HepG2 (cell line): Measurements from ENCODE around the gene ALX4. TPM values are rescaled to one million over a fixed set of nuclear protein-coding genes. Genes with fewer than 3 reads are reported as not detected.
A peak's percentile ranks its signal among the peaks of the same experiment; 100 is the strongest.

Experiments used
- ARID5B ChIP-seq: IDR thresholded peaks from 2 replicates; pipeline ENCODE4 v1.4.0; 2020; ENCODE audit warnings: mild to moderate bottlenecking, missing genetic modification reagents
- ISL2 ChIP-seq: sonication (generic); formaldehyde crosslinking; IDR thresholded peaks from 2 replicates; pipeline ENCODE4 v1.5.0; 2020; ENCODE audit warnings: missing genetic modification reagents
- ISX ChIP-seq: sonication (generic); formaldehyde crosslinking; conservative IDR thresholded peaks from 2 replicates; pipeline ENCODE4 v1.5.0; 2020; ENCODE audit warnings: missing genetic modification reagents
- KDM2A ChIP-seq: sonication (generic); formaldehyde crosslinking; IDR thresholded peaks from 2 replicates; pipeline ENCODE4 v1.4.0; 2020; ENCODE audit warnings: low read depth, missing genetic modification reagents, borderline replicate concordance
- MAFG ChIP-seq: sonication (generic); formaldehyde crosslinking; IDR thresholded peaks from 2 replicates; pipeline ENCODE4 v1.5.1; 2020; ENCODE audit warnings: mild to moderate bottlenecking, missing genetic modification reagents
- MZF1 ChIP-seq: sonication (generic); formaldehyde crosslinking; IDR thresholded peaks from 2 replicates; pipeline ENCODE4 v1.8.1; 2023; ENCODE audit warnings: mild to moderate bottlenecking, missing genetic modification reagents, borderline replicate concordance
- NFKB2 ChIP-seq: sonication (generic); formaldehyde crosslinking; IDR thresholded peaks from 2 replicates; pipeline ENCODE4 v1.4.0; 2020; ENCODE audit warnings: missing genetic modification reagents, borderline replicate concordance
- NFRKB ChIP-seq: fragments of 450-650 bp; IDR thresholded peaks from 2 replicates; pipeline ENCODE4 v1.6.1; 2017
- NR1H2 ChIP-seq: sonication (generic); formaldehyde crosslinking; IDR thresholded peaks from 2 replicates; pipeline ENCODE4 v1.8.1; 2022; ENCODE audit warnings: low read depth, missing genetic modification reagents, borderline replicate concordance
- PHF8 ChIP-seq: sonication (generic); formaldehyde crosslinking; IDR thresholded peaks from 2 replicates; pipeline ENCODE4 v1.5.0; 2020; ENCODE audit warnings: missing genetic modification reagents
- SRY ChIP-seq: sonication (generic); formaldehyde crosslinking; IDR thresholded peaks from 2 replicates; pipeline ENCODE4 v1.8.0; 2022; ENCODE audit warnings: mild to moderate bottlenecking, missing genetic modification reagents
- TBP ChIP-seq: sonication (generic); formaldehyde crosslinking; IDR thresholded peaks from 2 replicates; pipeline ENCODE4 v1.5.0; 2020; ENCODE audit warnings: missing genetic modification reagents
- TEAD3 ChIP-seq: optimal IDR thresholded peaks from 2 replicates; pipeline ENCODE3; 2016; ENCODE audit warnings: borderline replicate concordance
- USF2 ChIP-seq, 2 experiments: sonication (generic) in 1 of 2; formaldehyde crosslinking in 1 of 2; IDR thresholded peaks; 2 replicates each; pipeline versions ENCODE4 v1.5.1 to v1.6.1; 2011 to 2020; ENCODE audit warnings: borderline replicate concordance in 1 of 2, low read depth in 1 of 2, low read length in 1 of 2, mild to moderate bottlenecking in 1 of 2, missing genetic modification reagents in 1 of 2, moderate library complexity in 1 of 2
- ZMYM3 ChIP-seq: sonication (generic); formaldehyde crosslinking; IDR thresholded peaks from 2 replicates; pipeline ENCODE4 v1.5.1; 2020; ENCODE audit warnings: mild to moderate bottlenecking, missing genetic modification reagents
- ZNF251 ChIP-seq: sonication (generic); formaldehyde crosslinking; IDR thresholded peaks from 2 replicates; pipeline ENCODE4 v1.9.0; 2021; ENCODE audit warnings: mild to moderate bottlenecking, missing genetic modification reagents
- ZNF296 ChIP-seq: sonication (generic); formaldehyde crosslinking; conservative IDR thresholded peaks from 2 replicates; pipeline ENCODE4 v1.5.0; 2020; ENCODE audit warnings: mild to moderate bottlenecking, missing genetic modification reagents
- polyA plus RNA-seq, 8 experiments: library from polyadenylated mRNA; depleted of rRNA in 3 of 8; stranded (reverse) in 7 of 8; unstranded in 1 of 8; fragments of >200 nt; fragmentation: Illumina TruSeq in 4 of 8; extraction: Trizol in 4 of 8; gene quantifications; 2 replicates each; pipeline versions ENCODE4 v1.2.1 to v1.2.3, GENCODE V29; 2011 to 2016; ENCODE audit warnings: low read depth in 4 of 8, missing spikeins in 1 of 8, mixed read lengths in 1 of 8; ENCODE audit not compliant: insufficient read depth in 1 of 8
- total RNA-seq, 5 experiments: library from RNA; depleted of rRNA; stranded (reverse); fragments of >200 nt; fragmentation: Illumina TruSeq; extraction: Trizol; gene quantifications; 2 replicates each; pipeline ENCODE4 v1.2.3, GENCODE V29; 2016; ENCODE audit warnings: low read depth in 1 of 5
- TF ChIP-seq, protein P1 (sequence below): sonication (generic); formaldehyde crosslinking; IDR thresholded peaks from 2 replicates; pipeline ENCODE4 v1.5.0; 2020; ENCODE audit warnings: mild to moderate bottlenecking, missing genetic modification reagents
- TF ChIP-seq, protein P2 (sequence below): IDR thresholded peaks from 2 replicates; pipeline ENCODE4 v1.6.1; 2016; ENCODE audit warnings: low read depth, control low read depth

Gene ALX4
- total and polyA plus RNA-seq, 2 of the 13 experiments (the other 11 are each of a cell fraction or from before 2014, with no cell fraction given), result not detected

DNA sequence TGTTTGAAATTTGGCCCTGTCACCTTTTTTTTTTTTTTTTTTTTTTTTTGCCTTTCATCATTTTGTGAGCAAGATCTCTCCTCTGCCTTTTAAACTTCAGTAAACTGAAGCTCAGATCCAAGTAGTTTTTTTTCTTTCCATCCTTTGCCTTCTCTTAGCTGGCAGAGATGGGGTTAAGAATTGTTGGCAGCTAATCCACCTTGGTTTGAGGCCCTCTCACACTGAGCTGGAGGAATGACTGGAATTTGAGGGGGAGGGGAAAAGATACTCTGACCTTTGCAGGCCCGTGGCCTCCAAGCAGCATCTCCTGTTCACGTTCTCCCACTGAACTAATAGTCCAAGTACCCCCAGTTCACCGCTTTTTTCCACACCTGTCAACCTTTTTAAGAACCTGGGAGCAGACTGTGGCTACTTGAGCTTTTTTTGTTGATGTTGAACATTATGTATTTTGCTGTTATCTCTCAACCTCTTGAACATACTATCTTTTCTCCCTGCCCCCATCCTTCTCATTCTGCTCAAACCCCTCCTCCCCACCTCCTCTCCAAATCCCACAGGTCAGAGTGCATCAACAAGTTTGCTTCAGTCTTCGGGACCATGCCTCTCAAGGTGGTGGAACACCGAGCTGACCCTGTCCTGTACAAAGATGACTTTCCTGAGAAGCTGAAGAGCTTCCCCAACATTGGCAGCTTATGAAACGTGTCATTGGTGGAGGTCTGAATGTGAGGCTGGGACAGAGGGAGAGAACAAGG lies 66.2 kb downstream of the ALX4 start (continued):
- peak; percentile 79 for TF ChIP-seq ARID5B (CRISPR knock-in tag)
- TF ChIP-seq TEAD3 (CRISPR knock-in tag), result peak; percentile 100
- TF ChIP-seq ISX (CRISPR knock-in tag), result no peak
- no peak for TF ChIP-seq TBP
- peak; percentile 77 for TF ChIP-seq ZMYM3 (CRISPR knock-in tag)
- TF ChIP-seq SRY (CRISPR knock-in tag), result no peak
- TF ChIP-seq USF2 (IDR thresholded peaks at IDR 0.05; ENCODE audit: low read depth, low read length), result no peak
- TF ChIP-seq USF2 (CRISPR knock-in tag; IDR thresholded peaks at IDR 0.05; ENCODE audit: borderline replicate concordance), result no peak
- no peak for TF ChIP-seq ZNF251
- TF ChIP-seq NFKB2 (CRISPR knock-in tag), result no peak
- TF ChIP-seq NR1H2 (CRISPR knock-in tag), result no peak
- no peak for TF ChIP-seq ZNF296 (CRISPR knock-in tag)
- TF ChIP-seq ISL2 (CRISPR knock-in tag), result 0 out of 2 replicates have a peak, but pooled peaks have one; percentile 47
- no peak for TF ChIP-seq NFRKB
- TF ChIP-seq, protein P1, sequence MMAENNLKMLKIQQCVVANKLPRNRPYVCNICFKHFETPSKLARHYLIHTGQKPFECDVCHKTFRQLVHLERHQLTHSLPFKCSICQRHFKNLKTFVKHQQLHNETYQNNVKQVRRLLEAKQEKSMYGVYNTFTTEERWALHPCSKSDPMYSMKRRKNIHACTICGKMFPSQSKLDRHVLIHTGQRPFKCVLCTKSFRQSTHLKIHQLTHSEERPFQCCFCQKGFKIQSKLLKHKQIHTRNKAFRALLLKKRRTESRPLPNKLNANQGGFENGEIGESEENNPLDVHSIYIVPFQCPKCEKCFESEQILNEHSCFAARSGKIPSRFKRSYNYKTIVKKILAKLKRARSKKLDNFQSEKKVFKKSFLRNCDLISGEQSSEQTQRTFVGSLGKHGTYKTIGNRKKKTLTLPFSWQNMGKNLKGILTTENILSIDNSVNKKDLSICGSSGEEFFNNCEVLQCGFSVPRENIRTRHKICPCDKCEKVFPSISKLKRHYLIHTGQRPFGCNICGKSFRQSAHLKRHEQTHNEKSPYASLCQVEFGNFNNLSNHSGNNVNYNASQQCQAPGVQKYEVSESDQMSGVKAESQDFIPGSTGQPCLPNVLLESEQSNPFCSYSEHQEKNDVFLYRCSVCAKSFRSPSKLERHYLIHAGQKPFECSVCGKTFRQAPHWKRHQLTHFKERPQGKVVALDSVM (CRISPR knock-in tag), result no peak
- no peak for TF ChIP-seq MZF1 (CRISPR knock-in tag)
- TF ChIP-seq, protein P2, sequence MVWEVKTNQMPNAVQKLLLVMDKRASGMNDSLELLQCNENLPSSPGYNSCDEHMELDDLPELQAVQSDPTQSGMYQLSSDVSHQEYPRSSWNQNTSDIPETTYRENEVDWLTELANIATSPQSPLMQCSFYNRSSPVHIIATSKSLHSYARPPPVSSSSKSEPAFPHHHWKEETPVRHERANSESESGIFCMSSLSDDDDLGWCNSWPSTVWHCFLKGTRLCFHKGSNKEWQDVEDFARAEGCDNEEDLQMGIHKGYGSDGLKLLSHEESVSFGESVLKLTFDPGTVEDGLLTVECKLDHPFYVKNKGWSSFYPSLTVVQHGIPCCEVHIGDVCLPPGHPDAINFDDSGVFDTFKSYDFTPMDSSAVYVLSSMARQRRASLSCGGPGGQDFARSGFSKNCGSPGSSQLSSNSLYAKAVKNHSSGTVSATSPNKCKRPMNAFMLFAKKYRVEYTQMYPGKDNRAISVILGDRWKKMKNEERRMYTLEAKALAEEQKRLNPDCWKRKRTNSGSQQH (CRISPR knock-in tag), result no peak
- TF ChIP-seq PHF8, result no peak
- no peak for TF ChIP-seq KDM2A (CRISPR knock-in tag)
- no peak for TF ChIP-seq MAFG (CRISPR knock-in tag)
